Fibroblast of lung (primary cell): Measurements from ENCODE around the gene HSPG2. TPM values are rescaled to one million over a fixed set of nuclear protein-coding genes. Genes with fewer than 3 reads are reported as not detected.

Experiments
- DNase-seq, 2 donors: peaks; one replicate each; pipeline versions ENCODE4 v3.0.0 to v3.0.0-alpha.2; 2010; ENCODE audit warnings: low read depth in 2 of 2
- H2AFZ ChIP-seq: 2 replicates; pipeline ENCODE4 v1.5.1; 2012; ENCODE audit warnings: low read length, control low read depth, inconsistent platforms
- H3K27ac ChIP-seq: 2 replicates; pipeline ENCODE4 v1.5.1; 2011; ENCODE audit warnings: low read length, control low read depth; ENCODE audit not compliant: insufficient read depth
- H3K27me3 ChIP-seq: 2 replicates; pipeline ENCODE4 v1.5.1; 2011; ENCODE audit warnings: mild to moderate bottlenecking, low read length; ENCODE audit not compliant: control insufficient read depth, insufficient read depth
- H3K36me3 ChIP-seq: 2 replicates; pipeline ENCODE4 v1.5.1; 2011; ENCODE audit warnings: low read length; ENCODE audit not compliant: control insufficient read depth, insufficient read depth
- H3K4me1 ChIP-seq: 2 replicates; pipeline ENCODE4 v1.5.1; 2011; ENCODE audit warnings: low read length; ENCODE audit not compliant: control insufficient read depth, insufficient read depth; ENCODE audit errors: extremely low read depth
- H3K4me2 ChIP-seq: 2 replicates; pipeline ENCODE4 v1.5.1; 2011; ENCODE audit warnings: low read length, control low read depth; ENCODE audit not compliant: insufficient read depth; ENCODE audit errors: extremely low read depth
- H3K4me3 ChIP-seq, 4 experiments: fragments of 200-600 bp in 1 of 4; sonication (generic) in 1 of 4; replicated peaks in 1 of 4; 2 replicates each; pipeline ENCODE4 v1.5.1; 2011 to 2016; ENCODE audit warnings: low read length in 4 of 4, low read depth in 3 of 4, mild to moderate bottlenecking in 3 of 4, control low read depth in 2 of 4, inconsistent platforms in 1 of 4, mixed read lengths in 1 of 4; ENCODE audit not compliant: insufficient read depth in 1 of 4; ENCODE audit errors: control extremely low read depth in 1 of 4
- H3K79me2 ChIP-seq: 2 replicates; pipeline ENCODE4 v1.5.1; 2012; ENCODE audit warnings: mild to moderate bottlenecking, low read length, inconsistent platforms; ENCODE audit not compliant: control insufficient read depth, insufficient read depth
- H3K9ac ChIP-seq: 2 replicates; pipeline ENCODE4 v1.5.1; 2011; ENCODE audit warnings: mild to moderate bottlenecking, low read length, control low read depth; ENCODE audit not compliant: insufficient read depth
- H3K9me3 ChIP-seq: 2 replicates; pipeline ENCODE4 v1.5.1; 2012; ENCODE audit warnings: low read depth, low read length; ENCODE audit not compliant: control insufficient read depth, insufficient read depth
- H4K20me1 ChIP-seq: 2 replicates; pipeline ENCODE4 v1.5.1; 2011; ENCODE audit warnings: low read length; ENCODE audit not compliant: control insufficient read depth, insufficient read depth; ENCODE audit errors: extremely low read depth
- CTCF ChIP-seq, 2 donors: IDR thresholded peaks in 1 of 2; conservative IDR thresholded peaks in 1 of 2; 1 replicate in 1 of 2; 2 replicates in 1 of 2; pipeline ENCODE4 v1.5.1; 2011 to 2012; ENCODE audit warnings: low read length in 2 of 2, control low read depth in 1 of 2, inconsistent platforms in 1 of 2, low read depth in 1 of 2, mild to moderate bottlenecking in 1 of 2
- EZH2 ChIP-seq: IDR thresholded peaks from 2 replicates; pipeline ENCODE4 v1.5.1; 2012; ENCODE audit warnings: low read length, control low read depth, mild to moderate bottlenecking; ENCODE audit errors: missing control alignments
- polyA plus RNA-seq, 2 donors: library from polyadenylated mRNA; depleted of rRNA in 1 of 2; stranded (reverse) in 1 of 2; unstranded in 1 of 2; fragments of >200 nt; gene quantifications; 2 replicates each; pipeline ENCODE4 v1.2.1, GENCODE V29; 2011 to 2012; ENCODE audit warnings: missing spikeins in 1 of 2
- total RNA-seq: library from RNA; depleted of rRNA; stranded (reverse); fragments of >200 nt; gene quantifications from 2 replicates; pipeline ENCODE4 v1.2.1, GENCODE V29; 2014

Gene HSPG2
- total and polyA plus RNA-seq, 2 donors (not counting 1 experiment from before 2014, with no cell fraction given), result 40.7 to 88.4 TPM

- Histone ChIP-seq H3K9ac (no peak overlapping the region), H3K27ac (no peak overlapping the region), H3K79me2 (no peaks in the 10 kb centered on the region), H2AFZ (no peak overlapping the region), H3K4me1 (peaks cover 17% of the 10 kb centered on the region), H3K4me2 (no peak overlapping the region), H4K20me1 (no peaks in the 10 kb centered on the region), H3K9me3 (no peaks in the 10 kb centered on the region), H3K36me3 (peaks cover 35% of the 10 kb centered on the region), H3K27me3 (no peaks in the 10 kb centered on the region), H3K4me3 (no peak overlapping the region)
- DNase-seq, result no peak
- TF ChIP-seq CTCF (conservative IDR thresholded peaks at IDR 0.05 in 1 of 2, IDR thresholded peaks at IDR 0.05 in 1 of 2; ENCODE audit: low read depth in 1 of 2, low read length in 2 of 2) (no peak), EZH2 (no peak)
Measured at GRCh38 chr1:21865943-21866706, 71.0 kb downstream of the HSPG2 start.

- peaks cover 17% of the 10 kb centered on the region for H3K4me1 ChIP-seq
- H2AFZ ChIP-seq, result no peak overlapping the region
- no peak overlapping the region for H3K4me2 ChIP-seq
- no peak overlapping the region for H3K9ac ChIP-seq
- H3K27ac ChIP-seq, result no peak overlapping the region
- TF ChIP-seq CTCF (conservative IDR thresholded peaks at IDR 0.05 in 1 of 2, IDR thresholded peaks at IDR 0.05 in 1 of 2; ENCODE audit: low read depth in 1 of 2, low read length in 2 of 2), result no peak
- TF ChIP-seq EZH2, result no peak
- no peaks in the 10 kb centered on the region for H3K27me3 ChIP-seq
- H4K20me1 ChIP-seq, result no peaks in the 10 kb centered on the region
- H3K9me3 ChIP-seq, result no peaks in the 10 kb centered on the region
- peaks cover 38% of the 10 kb centered on the region for H3K36me3 ChIP-seq
- H3K79me2 ChIP-seq, result no peaks in the 10 kb centered on the region
- DNase-seq, result no peak
- no peak overlapping the region for H3K4me3 ChIP-seq
Measured at GRCh38 chr1:21865609-21865942, 71.5 kb downstream of the HSPG2 start.

- Histone ChIP-seq H3K4me1 (peaks cover 8% of the 10 kb centered on the region), H3K9me3 (no peaks in the 10 kb centered on the region), H3K27me3 (no peaks in the 10 kb centered on the region), H3K9ac (no peak overlapping the region), H3K4me2 (no peak overlapping the region), H3K36me3 (peaks cover 36% of the 10 kb centered on the region), H2AFZ (no peak overlapping the region), H4K20me1 (no peaks in the 10 kb centered on the region), H3K4me3 (no peak overlapping the region), H3K79me2 (no peaks in the 10 kb centered on the region), H3K27ac (no peak overlapping the region)
- DNase-seq, result no peak
- no peak for TF ChIP-seq CTCF (conservative IDR thresholded peaks at IDR 0.05 in 1 of 2, IDR thresholded peaks at IDR 0.05 in 1 of 2; ENCODE audit: low read depth in 1 of 2, low read length in 2 of 2)
- TF ChIP-seq EZH2, result no peak
Measured at GRCh38 chr1:21864730-21865129, 72.4 kb downstream of the HSPG2 start.
